ENCODE results near the gene TMEM45A.

GRCh38 chr3:100602506-100603444 is 110.4 kb downstream of the TMEM45A start:
- TF ChIP-seq CTCF (conservative IDR thresholded peaks at IDR 0.05) (no peak), ZFX (IDR thresholded peaks at IDR 0.05) (no peak)
